Esophagus muscularis mucosa (tissue), 4 donors: Measurements from ENCODE around the gene ELP1. TPM values are rescaled to one million over a fixed set of nuclear protein-coding genes. Genes with fewer than 3 reads are reported as not detected.

ENCODE experiments used
- DNase-seq: peaks from one replicate; pipeline ENCODE4 v3.0.0-alpha.2; 2017; ENCODE audit errors: extremely low spot score
- H3K27ac ChIP-seq, 4 donors: fragments of 200-600 bp; sonication (generic); replicated peaks in 1 of 4; 1 replicate in 3 of 4; 2 replicates in 1 of 4; pipeline ENCODE4 v1.5.1; 2016 to 2019; ENCODE audit warnings: mild to moderate bottlenecking in 1 of 4
- H3K27me3 ChIP-seq, 4 donors: fragments of 200-600 bp; sonication (generic); one replicate each; pipeline versions ENCODE4 v1.5.1 to v1.6.0; 2016 to 2019
- H3K36me3 ChIP-seq, 4 donors: fragments of 200-600 bp; sonication (generic); one replicate each; pipeline ENCODE4 v1.5.1; 2016 to 2019
- H3K4me1 ChIP-seq, 4 donors: fragments of 200-600 bp; sonication (generic); one replicate each; pipeline ENCODE4 v1.5.1; 2016 to 2019
- H3K4me3 ChIP-seq, 4 donors: fragments of 200-600 bp; sonication (generic); 1 replicate in 2 of 4; 2 replicates in 2 of 4; pipeline ENCODE4 v1.5.1; 2016 to 2019; ENCODE audit warnings: mild to moderate bottlenecking in 4 of 4, moderate library complexity in 1 of 4
- H3K9me3 ChIP-seq, 4 donors: fragments of 200-600 bp; sonication (generic); 1 replicate in 3 of 4; 2 replicates in 1 of 4; pipeline ENCODE4 v1.5.1; 2016 to 2019
- EP300 ChIP-seq: sonication (generic); formaldehyde crosslinking; IDR thresholded peaks from one replicate; pipeline ENCODE4 v1.6.1; 2017; ENCODE audit warnings: antibody characterized with exemption
- POLR2A ChIP-seq: fragments of 450-650 bp; IDR thresholded peaks from one replicate; pipeline ENCODE4 v1.6.1; 2017; ENCODE audit warnings: antibody characterized with exemption, moderate library complexity, mild to moderate bottlenecking, low read depth
- POLR2AphosphoS5 ChIP-seq, 2 donors: sonication (generic); formaldehyde crosslinking; IDR thresholded peaks; one replicate each; pipeline ENCODE4 v1.6.1; 2017; ENCODE audit warnings: antibody characterized with exemption in 2 of 2
- WGBS: methylation state at CpG from one replicate; pipeline ENCODE4 v1.1.5; 2018; 5-methylcytosine and 5-hydroxymethylcytosine counted together
- intact Hi-C: fragments of 100-400 bp; cut with DNase I; formaldehyde crosslinking; loops from one replicate; pipeline ENCODE4 v1.15.1; 2023
- total RNA-seq, 4 donors: library from RNA; depleted of rRNA; stranded (reverse); fragments of >200 nt; gene quantifications; one replicate each; pipeline versions ENCODE4 v1.1.0 to v1.2.1, GENCODE V29; 2016
- TF ChIP-seq, protein P1 (sequence below), 3 experiments: fragments of 200-600 bp in 2 of 3; fragments of 450-650 bp in 1 of 3; sonication (generic) in 2 of 3; IDR thresholded peaks; one replicate each; pipeline ENCODE4 v1.5.1; 2017 to 2019; ENCODE audit warnings: antibody characterized with exemption in 3 of 3, mild to moderate bottlenecking in 2 of 3, moderate library complexity in 1 of 3

The ELP1 gene
- total RNA-seq, 4 donors from 2014 or later: 14.1 to 16.2 (median 14.5) TPM

DNA sequence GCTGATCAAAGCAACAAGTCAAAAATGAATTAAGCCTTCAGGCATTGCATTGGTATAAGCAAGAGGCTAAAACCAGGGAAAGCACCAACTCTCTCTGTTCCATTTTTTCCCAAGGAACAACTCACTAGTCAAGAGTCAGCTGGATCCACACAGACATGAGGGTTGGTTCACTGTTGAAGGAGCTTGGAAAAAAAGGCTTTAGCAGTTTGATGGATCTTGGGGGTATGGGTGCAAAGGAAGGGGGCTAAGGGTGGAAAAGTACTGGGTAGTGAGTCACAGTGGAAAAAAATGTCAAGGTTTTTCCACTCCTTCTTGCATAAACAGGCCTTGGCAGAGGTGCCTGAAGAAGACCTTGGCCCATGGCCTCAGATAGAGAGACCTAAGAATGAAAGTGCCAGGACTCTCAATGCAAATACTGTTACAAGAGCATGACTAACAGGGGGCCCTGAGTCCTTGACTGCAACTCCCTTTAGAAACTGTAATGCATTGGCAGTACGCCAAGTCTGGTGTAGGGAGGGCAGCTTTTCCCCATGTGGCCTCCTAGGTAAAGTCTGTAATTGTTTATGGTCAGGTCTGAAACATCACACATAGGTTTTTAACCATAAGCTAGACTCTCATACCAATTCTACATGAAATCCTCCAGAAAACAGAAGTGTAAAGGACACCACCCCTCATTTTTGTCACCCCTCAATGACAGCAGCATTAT lies 48.1 kb downstream of the ELP1 start:
- intact Hi-C loops: no loop called here
- Histone ChIP-seq H3K4me3 (no peak overlapping the region), H3K4me1 (peaks cover 0 to 6% (median 3%) of the 10 kb centered on the region in 4 donors), H3K27ac (no peak overlapping the region), H3K27me3 (no peaks in the 10 kb centered on the region), H3K36me3 (peaks cover 11 to 77% (median 54%) of the 10 kb centered on the region in 4 donors), H3K9me3 (no peaks in the 10 kb centered on the region)
- DNase-seq: no peak
- TF ChIP-seq POLR2AphosphoS5 (IDR thresholded peaks at IDR 0.05): no peak
- no peak for TF ChIP-seq POLR2A
- TF ChIP-seq, protein P1, sequence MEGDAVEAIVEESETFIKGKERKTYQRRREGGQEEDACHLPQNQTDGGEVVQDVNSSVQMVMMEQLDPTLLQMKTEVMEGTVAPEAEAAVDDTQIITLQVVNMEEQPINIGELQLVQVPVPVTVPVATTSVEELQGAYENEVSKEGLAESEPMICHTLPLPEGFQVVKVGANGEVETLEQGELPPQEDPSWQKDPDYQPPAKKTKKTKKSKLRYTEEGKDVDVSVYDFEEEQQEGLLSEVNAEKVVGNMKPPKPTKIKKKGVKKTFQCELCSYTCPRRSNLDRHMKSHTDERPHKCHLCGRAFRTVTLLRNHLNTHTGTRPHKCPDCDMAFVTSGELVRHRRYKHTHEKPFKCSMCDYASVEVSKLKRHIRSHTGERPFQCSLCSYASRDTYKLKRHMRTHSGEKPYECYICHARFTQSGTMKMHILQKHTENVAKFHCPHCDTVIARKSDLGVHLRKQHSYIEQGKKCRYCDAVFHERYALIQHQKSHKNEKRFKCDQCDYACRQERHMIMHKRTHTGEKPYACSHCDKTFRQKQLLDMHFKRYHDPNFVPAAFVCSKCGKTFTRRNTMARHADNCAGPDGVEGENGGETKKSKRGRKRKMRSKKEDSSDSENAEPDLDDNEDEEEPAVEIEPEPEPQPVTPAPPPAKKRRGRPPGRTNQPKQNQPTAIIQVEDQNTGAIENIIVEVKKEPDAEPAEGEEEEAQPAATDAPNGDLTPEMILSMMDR (IDR thresholded peaks at IDR 0.05): no peak
- TF ChIP-seq EP300: no peak
- WGBS: 50% methylated on average over 1 of the region's 1 CpG

DNA sequence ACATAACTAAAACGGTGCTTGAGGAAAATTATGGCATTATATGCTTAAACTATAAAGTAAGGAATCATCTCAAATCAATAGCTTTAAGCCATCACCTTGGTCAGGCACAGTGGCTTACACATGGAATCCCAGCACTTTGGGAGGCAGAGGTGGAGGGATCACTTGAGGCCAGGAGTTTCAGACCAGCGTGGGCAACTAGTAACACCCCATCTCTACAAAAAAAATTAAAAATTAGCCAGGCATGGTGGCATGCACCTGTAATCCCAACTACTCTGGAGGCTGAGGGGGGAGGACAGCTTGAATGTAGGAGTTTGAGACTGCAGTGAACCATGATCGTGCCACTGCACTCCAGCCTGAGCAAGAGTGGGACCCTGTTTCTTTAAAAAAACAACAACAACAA lies 49.2 kb downstream of the ELP1 start:
- DNase-seq: no peak
- Histone ChIP-seq H3K9me3 (no peaks in the 10 kb centered on the region), H3K27me3 (no peaks in the 10 kb centered on the region), H3K27ac (no peak overlapping the region), H3K4me1 (peaks cover 0 to 6% (median 3%) of the 10 kb centered on the region in 4 donors), H3K4me3 (no peak overlapping the region), H3K36me3 (peaks cover 5 to 76% (median 54%) of the 10 kb centered on the region in 4 donors)
- 91% methylated on average over 3 of the region's 3 CpGs for WGBS
- intact Hi-C loops: no loop called here
- TF ChIP-seq POLR2AphosphoS5 (IDR thresholded peaks at IDR 0.05) (no peak), POLR2A (no peak), EP300 (no peak)
- TF ChIP-seq, protein P1 (IDR thresholded peaks at IDR 0.05): no peak

DNA sequence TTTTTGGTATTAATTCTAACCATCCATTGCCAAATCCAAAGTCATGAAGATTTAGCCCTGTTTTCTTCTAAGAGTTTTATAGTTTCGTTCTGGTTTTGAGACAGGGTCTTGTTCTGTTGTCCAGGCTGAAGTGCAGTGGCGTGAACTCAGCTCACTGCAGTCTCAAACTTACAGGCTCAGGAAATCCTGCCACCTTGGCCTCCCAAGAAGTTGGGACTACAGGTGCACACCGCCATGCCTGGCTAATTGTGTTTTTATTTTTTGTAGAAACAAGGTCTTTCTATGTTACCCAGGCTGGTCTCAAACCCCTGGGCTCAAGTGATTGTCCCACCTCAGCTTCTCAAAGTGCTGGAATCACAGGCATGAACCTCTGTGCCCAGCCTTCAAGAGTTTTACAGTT lies 50.8 kb downstream of the ELP1 start:
- H3K4me1 ChIP-seq: peaks cover 0 to 6% (median 3%) of the 10 kb centered on the region in 4 donors
- TF ChIP-seq POLR2A (no peak), POLR2AphosphoS5 (IDR thresholded peaks at IDR 0.05) (no peak), EP300 (no peak)
- TF ChIP-seq, protein P1 (IDR thresholded peaks at IDR 0.05): no peak
- no peak overlapping the region for H3K27ac ChIP-seq
- H3K36me3 ChIP-seq: peaks cover 20 to 76% (median 56%) of the 10 kb centered on the region in 4 donors
- intact Hi-C loops: no loop called here
- no peak overlapping the region for H3K4me3 ChIP-seq
- H3K27me3 ChIP-seq: no peaks in the 10 kb centered on the region
- 100% methylated on average over 3 of the region's 3 CpGs for whole genome bisulfite sequencing
- H3K9me3 ChIP-seq: no peaks in the 10 kb centered on the region
- DNase-seq: no peak

DNA sequence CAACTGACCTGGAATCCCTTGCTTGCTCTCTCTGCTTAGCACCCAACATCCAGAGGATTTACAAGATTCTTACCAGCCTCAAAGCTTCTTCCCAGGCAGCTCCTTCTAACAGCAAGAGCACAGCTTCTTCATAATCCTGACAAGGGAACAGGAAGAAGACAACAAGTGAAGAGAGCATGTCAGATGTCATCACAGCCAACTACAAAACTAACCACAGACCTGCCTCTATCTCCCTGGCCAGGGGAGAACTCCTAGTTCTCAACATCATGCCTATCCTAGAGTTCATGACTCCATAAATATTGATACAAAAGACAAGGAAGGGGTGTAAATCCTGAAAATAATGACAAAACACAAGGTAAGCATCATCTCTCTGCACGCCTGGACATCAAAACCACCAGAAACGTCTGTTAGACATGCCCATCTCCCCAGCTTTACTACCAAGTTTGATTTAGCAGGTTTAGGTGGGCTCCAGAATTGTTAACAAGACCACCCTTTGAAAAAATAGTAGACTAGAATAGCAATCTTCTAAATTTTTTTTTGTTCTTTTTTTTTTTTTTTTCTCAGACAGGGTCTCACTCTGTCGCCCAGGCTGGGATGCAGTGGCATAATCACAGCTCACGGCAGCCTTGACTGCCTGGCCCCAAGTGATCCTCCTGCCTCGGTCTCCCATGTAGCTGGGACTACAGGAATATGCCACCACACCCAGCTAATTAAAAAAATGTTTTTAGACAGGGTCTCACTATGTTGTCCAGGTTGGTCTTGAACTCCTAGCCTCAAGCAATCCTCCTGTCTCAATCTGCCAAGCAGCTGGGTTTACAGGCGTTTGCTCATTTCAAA lies 51.7 kb downstream of the ELP1 start:
- DNase-seq: no peak
- 97% methylated on average over 6 of the region's 6 CpGs for WGBS
- H3K9me3 ChIP-seq: no peaks in the 10 kb centered on the region
- TF ChIP-seq POLR2A (no peak), POLR2AphosphoS5 (IDR thresholded peaks at IDR 0.05) (no peak), EP300 (no peak)
- TF ChIP-seq, protein P1 (IDR thresholded peaks at IDR 0.05): no peak
- H3K27me3 ChIP-seq: no peaks in the 10 kb centered on the region
- H3K36me3 ChIP-seq: peaks cover 29 to 76% (median 61%) of the 10 kb centered on the region in 4 donors
- peaks cover 0 to 6% (median 3%) of the 10 kb centered on the region in 4 donors for H3K4me1 ChIP-seq
- no peak overlapping the region for H3K4me3 ChIP-seq
- H3K27ac ChIP-seq: no peak overlapping the region
- intact Hi-C loops: no loop called here
